Vagina (tissue), 2 donors: ENCODE measurements around the gene PEX10. TPM values are rescaled to one million over a fixed set of nuclear protein-coding genes. Genes with fewer than 3 reads are reported as not detected.

ENCODE experiments used
- DNase-seq, 2 donors: peaks; one replicate each; pipeline ENCODE4 v3.0.0-alpha.2; 2017; ENCODE audit errors: extremely low spot score in 2 of 2
- H3K27ac ChIP-seq: fragments of 200-600 bp; sonication (generic); one replicate; pipeline ENCODE4 v1.5.1; 2019
- H3K27me3 ChIP-seq: fragments of 200-600 bp; sonication (generic); one replicate; pipeline ENCODE4 v1.5.1; 2019
- H3K36me3 ChIP-seq, 2 donors: fragments of 200-600 bp; sonication (generic); one replicate each; pipeline ENCODE4 v1.5.1; 2017 to 2019
- H3K4me1 ChIP-seq: fragments of 200-600 bp; sonication (generic); one replicate; pipeline ENCODE4 v1.5.1; 2019
- H3K4me3 ChIP-seq, 2 donors: fragments of 200-600 bp; sonication (generic); 1 replicate in 1 of 2; 2 replicates in 1 of 2; pipeline ENCODE4 v1.5.1; 2016 to 2019
- H3K9me3 ChIP-seq: fragments of 200-600 bp; sonication (generic); one replicate; pipeline ENCODE4 v1.5.1; 2019
- CTCF ChIP-seq, 3 experiments: fragments of 450-650 bp in 2 of 3; fragments of 200-600 bp in 1 of 3; sonication (generic) in 1 of 3; IDR thresholded peaks; one replicate each; pipeline ENCODE4 v1.5.1; 2017 to 2019; ENCODE audit warnings: antibody characterized with exemption in 3 of 3, mild to moderate bottlenecking in 2 of 3, moderate library complexity in 2 of 3
- POLR2A ChIP-seq, 2 donors: fragments of 450-650 bp; IDR thresholded peaks; one replicate each; pipeline ENCODE4 v1.6.1; 2017; ENCODE audit warnings: antibody characterized with exemption in 2 of 2, mild to moderate bottlenecking in 2 of 2, moderate library complexity in 2 of 2
- POLR2AphosphoS5 ChIP-seq, 2 donors: sonication (generic); formaldehyde crosslinking; IDR thresholded peaks; one replicate each; pipeline ENCODE4 v1.9.0; 2017; ENCODE audit warnings: antibody characterized with exemption in 2 of 2, mild to moderate bottlenecking in 2 of 2, low read depth in 1 of 2; ENCODE audit not compliant: insufficient read depth in 1 of 2
- intact Hi-C: fragments of 100-400 bp; cut with DNase I; formaldehyde crosslinking; loops from one replicate; pipeline ENCODE4 v1.15.1; 2023
- total RNA-seq: library from RNA; depleted of rRNA; stranded (reverse); fragments of >200 nt; gene quantifications from one replicate; pipeline ENCODE4 v1.2.3, GENCODE V29; 2016

The PEX10 gene
- total RNA-seq, 1 donor from 2014 or later = 15.2 TPM

GRCh38 chr1:2412773-2413494 lies 570 bp upstream of the PEX10 start:
- Histone ChIP-seq H3K27ac (peak overlapping the region; percentile 82), H3K4me1 (peaks cover 27% of the 10 kb centered on the region), H3K36me3 (peaks cover 0 to 8% of the 10 kb centered on the region in 2 donors), H3K4me3 (peak overlapping the region; percentile 71 to 79), H3K9me3 (no peaks in the 10 kb centered on the region), H3K27me3 (no peaks in the 10 kb centered on the region)
- intact Hi-C loops = loop anchor here (2.0 to 10.0 kb wide), 4 partner anchors 114 to 392 kb away; partner anchors contain the start of genes PANK4 and TTC34
- no peak for DNase-seq
- TF ChIP-seq CTCF (IDR thresholded peaks at IDR 0.05) (peak in 1 of 3 experiments; percentile 16), POLR2A (IDR thresholded peaks at IDR 0.05) (peak in 1 of 2 donors; percentile 50), POLR2AphosphoS5 (IDR thresholded peaks at IDR 0.05; ENCODE audit: insufficient read depth in 1 of 2, low read depth in 1 of 2) (peak in 1 of 2 donors; percentile 68)

GRCh38 chr1:2411801-2412394 lies 466 bp downstream of the PEX10 start:
- Histone ChIP-seq H3K27me3 (no peaks in the 10 kb centered on the region), H3K27ac (peak overlapping the region; percentile 82), H3K9me3 (no peaks in the 10 kb centered on the region), H3K36me3 (peaks cover 0 to 14% of the 10 kb centered on the region in 2 donors), H3K4me1 (peaks cover 27% of the 10 kb centered on the region), H3K4me3 (peak overlapping the region; percentile 71 to 79)
- TF ChIP-seq POLR2AphosphoS5 (IDR thresholded peaks at IDR 0.05; ENCODE audit: insufficient read depth in 1 of 2, low read depth in 1 of 2) (no peak), POLR2A (IDR thresholded peaks at IDR 0.05) (no peak), CTCF (IDR thresholded peaks at IDR 0.05) (no peak)
- intact Hi-C loops = loop anchor here (2.0 to 10.0 kb wide), 4 partner anchors 115 to 393 kb away; partner anchors contain the start of genes PANK4 and TTC34
- no peak for DNase-seq

- H3K9me3 ChIP-seq = no peaks in the 10 kb centered on the region
- intact Hi-C loops = loop anchor here (5.0 to 10.0 kb wide), 3 partner anchors 118 to 395 kb away; partner anchors contain the start of genes PANK4 and TTC34
- DNase-seq = no peak
- peaks cover 27% of the 10 kb centered on the region for H3K4me1 ChIP-seq
- no peak overlapping the region for H3K4me3 ChIP-seq
- H3K27ac ChIP-seq = no peak overlapping the region
- H3K36me3 ChIP-seq = peaks cover 0 to 27% of the 10 kb centered on the region in 2 donors
- H3K27me3 ChIP-seq = no peaks in the 10 kb centered on the region
- TF ChIP-seq CTCF (IDR thresholded peaks at IDR 0.05) (no peak), POLR2AphosphoS5 (IDR thresholded peaks at IDR 0.05; ENCODE audit: insufficient read depth in 1 of 2, low read depth in 1 of 2) (no peak), POLR2A (IDR thresholded peaks at IDR 0.05) (no peak)
Observed at GRCh38 chr1:2409745-2410144, 2.6 kb downstream of the PEX10 start.

GRCh38 chr1:2408859-2409276 lies 3.5 kb downstream of the PEX10 start:
- H3K9me3 ChIP-seq = no peaks in the 10 kb centered on the region
- no peak overlapping the region for H3K27ac ChIP-seq
- no peaks in the 10 kb centered on the region for H3K27me3 ChIP-seq
- peaks cover 18% of the 10 kb centered on the region for H3K4me1 ChIP-seq
- TF ChIP-seq POLR2AphosphoS5 (IDR thresholded peaks at IDR 0.05; ENCODE audit: insufficient read depth in 1 of 2, low read depth in 1 of 2) (no peak), POLR2A (IDR thresholded peaks at IDR 0.05) (no peak), CTCF (IDR thresholded peaks at IDR 0.05) (no peak)
- H3K4me3 ChIP-seq = no peak overlapping the region
- no peak for DNase-seq
- intact Hi-C loops = no loop called here
- peaks cover 0 to 35% of the 10 kb centered on the region in 2 donors for H3K36me3 ChIP-seq
